Activated CD4-positive, alpha-beta T cell treated with anti-CD3 and anti-CD28 coated beads, Interleukin-2, amount 50 U/mL, for 1 hour (primary cell): Measurements from ENCODE around the gene GOLGA3.
"Not testable (repeated sequence)": the region's sequence is repeated elsewhere in the genome, so short reads cannot be mapped to it uniquely, and the experiment has no call there.

Source experiments
- DNase-seq: peaks from one replicate; pipeline ENCODE4 v3.0.0-alpha.2; 2020

The GOLGA3 gene

GRCh38 chr12:132828706-132829534, at the start of gene GOLGA3:
GOLGA3 (minus strand) TSS chr12:132828869; CDS start chr12:132822128, 6,741 bp downstream.
- DNase-seq = peak; percentile 95

- DNase-seq = not testable (repeated sequence)
These were observed 46.0 kb upstream of the GOLGA3 start for GRCh38 chr12:132874620-132875019.

- DNase-seq = no peak
These were observed 45.5 kb upstream of the GOLGA3 start for GRCh38 chr12:132874175-132874574.

- no peak for DNase-seq
These were observed 45.1 kb upstream of the GOLGA3 start for GRCh38 chr12:132873724-132874123.

- DNase-seq = peak; percentile 7
These were observed 44.3 kb upstream of the GOLGA3 start for GRCh38 chr12:132872975-132873421.

- no peak for DNase-seq
These were observed 43.6 kb upstream of the GOLGA3 start for GRCh38 chr12:132872073-132872855.

GRCh38 chr12:132869551-132869950, 40.9 kb upstream of the GOLGA3 start:
- DNase-seq = no peak

GRCh38 chr12:132866251-132866828, 37.7 kb upstream of the GOLGA3 start:
- no peak for DNase-seq

- DNase-seq = no peak
These were observed 32.9 kb upstream of the GOLGA3 start for GRCh38 chr12:132861558-132861957.

- DNase-seq = no peak
These were observed 30.1 kb upstream of the GOLGA3 start for GRCh38 chr12:132858718-132859266.

- DNase-seq = not testable (repeated sequence)
These were observed 28.4 kb upstream of the GOLGA3 start for GRCh38 chr12:132857019-132857418.

- no peak for DNase-seq
These were observed 27.9 kb upstream of the GOLGA3 start for GRCh38 chr12:132856581-132856980.

GRCh38 chr12:132855211-132855610, 26.5 kb upstream of the GOLGA3 start:
- DNase-seq = not testable (repeated sequence)

GRCh38 chr12:132853285-132854092, 24.8 kb upstream of the GOLGA3 start:
- DNase-seq = no peak

GRCh38 chr12:132852496-132852895, 23.8 kb upstream of the GOLGA3 start:
- no peak for DNase-seq

GRCh38 chr12:132851465-132851864, 22.8 kb upstream of the GOLGA3 start:
- no peak for DNase-seq

- no peak for DNase-seq
These were observed 21.6 kb upstream of the GOLGA3 start for GRCh38 chr12:132850291-132850690.

GRCh38 chr12:132848521-132848920, 19.9 kb upstream of the GOLGA3 start:
- no peak for DNase-seq

GRCh38 chr12:132847363-132848356, 19.0 kb upstream of the GOLGA3 start:
- no peak for DNase-seq

- DNase-seq = not testable (repeated sequence)
These were observed 16.0 kb upstream of the GOLGA3 start for GRCh38 chr12:132844681-132845080.
